Measurements from ENCODE around the gene SORCS1.

SORCS1 gene

DNA sequence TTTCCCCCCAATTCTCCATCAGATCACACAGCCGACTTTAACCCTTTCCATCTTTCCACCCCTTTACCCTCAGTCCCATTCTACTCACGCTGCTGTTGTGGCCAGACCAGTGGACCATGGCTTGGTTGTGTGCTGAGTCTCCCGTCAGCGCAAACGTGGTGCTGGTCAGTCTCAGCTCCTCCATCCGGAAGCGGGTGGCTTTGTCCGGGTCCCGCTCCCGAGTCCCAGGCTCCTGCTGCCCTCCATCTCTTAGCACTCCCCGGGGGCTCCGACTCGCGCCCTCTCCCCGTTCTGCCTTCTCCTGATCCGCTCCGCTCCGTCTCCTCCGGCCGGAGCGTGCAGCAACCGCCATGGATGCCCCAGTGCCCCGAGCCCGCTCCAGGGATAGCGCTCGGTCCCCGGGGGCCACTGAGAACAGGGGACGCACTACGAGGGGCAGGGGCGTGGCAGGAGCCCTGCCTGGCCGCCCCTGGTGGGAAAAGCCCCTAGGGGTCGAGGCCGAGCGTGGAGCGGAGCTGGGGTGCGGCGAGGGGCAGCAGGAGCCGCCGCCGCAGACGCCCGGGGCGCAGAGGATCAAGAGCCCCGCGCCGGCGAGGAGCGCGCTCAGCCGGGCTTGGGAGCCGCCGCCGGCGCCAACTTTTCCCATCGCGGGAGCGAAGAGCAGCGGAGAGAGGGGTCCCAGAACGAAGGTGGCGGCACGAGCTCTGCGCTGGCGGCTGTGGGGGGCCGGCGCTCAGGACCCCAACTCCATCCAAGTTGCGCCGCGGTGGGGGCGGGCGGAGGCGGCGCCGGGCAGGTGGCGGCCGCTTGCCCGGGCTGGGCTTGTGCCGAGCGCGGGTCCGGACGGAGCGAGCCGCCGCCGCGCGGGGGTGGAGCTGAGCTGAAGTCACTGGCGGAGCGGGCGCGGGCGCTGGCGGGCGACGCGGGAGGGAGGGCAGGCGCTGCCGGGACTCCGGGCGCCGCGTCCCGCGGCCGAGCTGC, at the start of gene SORCS1:
Gene SORCS1 (minus strand): TSS at position 826 of the 981 bp plus-strand sequence.
- no peak for DNase-seq

DNA sequence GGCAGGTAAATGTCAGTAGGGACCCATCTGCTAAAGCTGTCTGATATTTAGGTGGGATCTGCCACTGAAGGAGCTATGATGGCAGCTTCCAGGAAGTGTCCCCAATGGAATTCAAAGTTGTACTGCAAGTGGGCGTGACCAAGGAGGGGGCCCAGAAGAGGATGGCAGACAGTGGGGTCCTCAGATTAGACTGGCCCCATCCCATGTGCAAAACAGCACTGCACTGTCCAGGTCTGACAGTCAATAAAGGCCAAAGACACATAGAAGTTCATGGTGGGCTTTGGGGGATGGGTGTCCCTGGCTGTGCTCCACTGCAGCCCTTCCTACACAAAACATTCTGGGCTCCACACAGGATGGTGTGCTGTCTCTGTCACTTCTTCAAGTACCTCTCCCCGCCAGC, 49.8 kb upstream of the SORCS1 start:
- DNase-seq: no peak

DNA sequence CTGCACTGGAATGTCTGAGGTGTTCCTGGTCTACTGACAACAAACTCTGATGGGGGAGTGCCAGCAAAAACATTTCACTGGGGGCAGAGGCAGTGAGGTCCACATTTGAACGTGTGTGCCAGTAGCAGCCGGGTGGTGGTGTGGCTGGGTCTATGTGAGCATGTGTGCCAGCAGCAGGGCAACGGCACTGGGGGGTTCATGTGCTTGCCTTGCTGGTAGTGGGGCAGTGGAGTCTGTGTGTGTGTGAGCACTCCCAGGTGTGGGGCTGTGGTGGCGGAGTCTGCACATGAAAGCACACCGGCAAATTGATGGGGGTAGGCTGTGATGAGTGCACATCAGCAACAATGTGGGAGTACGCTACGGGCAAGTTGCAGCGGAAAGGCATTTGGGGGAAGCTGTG, 49.4 kb upstream of the SORCS1 start:
- no peak for DNase-seq

DNA sequence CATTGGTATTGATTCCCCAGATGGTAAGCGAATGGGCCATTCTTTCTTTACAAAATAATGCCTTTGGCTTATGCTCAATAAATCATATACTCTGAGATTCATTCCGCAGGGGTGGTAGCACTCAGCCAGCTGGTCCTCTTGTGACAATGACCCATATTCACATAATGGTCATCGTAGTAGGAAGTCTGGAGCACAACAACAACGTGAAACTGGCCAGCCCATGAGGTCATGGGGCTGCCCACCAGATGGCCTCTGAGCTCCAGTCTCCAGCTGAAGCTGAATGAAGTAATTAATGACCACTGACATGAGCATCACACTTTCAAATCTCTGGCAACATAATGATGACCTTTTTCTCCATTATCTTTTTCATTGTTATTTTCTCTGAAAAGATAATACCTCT, 42.3 kb upstream of the SORCS1 start:
- no peak for DNase-seq

DNA sequence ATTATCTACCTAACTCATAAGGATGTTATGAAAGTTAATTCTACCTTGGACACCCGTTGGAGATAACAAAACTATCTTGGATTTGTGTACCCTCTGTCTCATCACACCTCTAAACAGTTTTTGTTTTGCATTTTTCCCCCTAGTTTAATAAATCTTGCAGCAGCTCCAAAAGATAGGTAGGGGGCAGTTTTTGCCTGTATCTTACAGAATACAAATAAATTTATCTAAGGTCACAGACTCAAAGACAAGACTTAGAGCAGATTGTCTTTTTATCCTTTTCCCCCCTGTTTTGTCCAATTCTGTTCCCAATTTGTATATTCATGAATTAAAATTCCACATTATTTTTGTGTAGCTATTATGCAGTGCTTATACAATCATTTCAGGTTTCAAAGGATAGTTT, 5.0 kb upstream of the SORCS1 start:
- DNase-seq: no peak

DNA sequence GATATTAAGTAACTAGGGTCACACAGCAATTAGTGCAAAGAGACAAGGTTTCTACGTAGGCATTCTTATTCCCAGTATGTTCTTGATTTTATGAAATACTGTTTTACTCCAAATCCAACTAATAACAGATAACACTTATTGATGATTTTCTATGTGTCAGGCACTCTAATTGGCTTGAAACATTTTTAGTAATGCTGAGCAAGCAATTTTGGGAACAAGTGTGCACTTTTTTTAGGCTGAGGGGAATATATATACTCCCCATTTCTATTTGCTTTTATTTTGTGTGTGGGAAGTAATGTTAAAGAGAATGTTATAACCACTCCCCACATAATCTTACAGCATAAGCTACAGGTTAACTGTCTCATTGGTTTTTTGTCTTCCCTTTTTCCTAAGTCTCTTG, 4.2 kb upstream of the SORCS1 start:
- no peak for DNase-seq

DNA sequence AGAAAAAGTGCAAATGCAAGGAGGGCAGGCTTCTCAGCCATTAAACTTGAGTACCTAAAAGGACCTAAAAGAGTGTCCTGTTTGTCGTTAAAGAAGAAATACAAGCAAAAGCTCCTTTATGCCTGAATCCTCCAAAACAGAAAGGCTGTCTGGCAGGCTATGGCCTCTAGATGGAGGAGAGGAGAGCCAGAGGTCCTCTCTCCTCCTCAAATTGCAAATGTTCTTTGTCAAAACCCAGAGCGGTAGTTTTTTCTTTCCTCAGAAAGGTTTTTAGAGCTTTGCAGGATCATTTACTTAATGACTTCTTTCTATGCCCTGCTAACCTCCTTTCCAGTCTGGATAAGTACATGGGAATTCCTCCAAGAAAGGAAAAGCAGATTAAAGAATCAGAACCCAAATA, 1.9 kb upstream of the SORCS1 start:
- no peak for DNase-seq

DNA sequence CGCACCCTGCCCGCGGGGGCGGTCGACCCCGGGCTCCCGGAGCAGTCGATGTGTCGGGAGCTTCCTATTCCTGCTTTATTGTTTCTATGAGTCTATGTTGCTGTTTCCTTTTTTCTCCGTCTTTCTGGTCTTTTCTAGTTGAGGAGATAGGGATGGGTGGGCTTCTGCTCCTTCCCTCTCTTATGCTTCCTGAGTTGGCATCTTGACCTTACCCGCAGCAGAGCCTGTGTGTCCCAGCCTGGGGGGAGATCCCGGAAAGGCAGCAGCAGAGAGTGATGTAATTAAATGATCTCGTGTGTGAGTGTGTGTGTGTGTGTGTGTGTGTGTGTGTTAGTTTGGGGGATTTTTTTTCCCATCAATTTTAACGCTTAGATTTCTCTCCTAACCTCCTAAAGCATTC, 486 bp upstream of the SORCS1 start:
- no peak for DNase-seq

DNA sequence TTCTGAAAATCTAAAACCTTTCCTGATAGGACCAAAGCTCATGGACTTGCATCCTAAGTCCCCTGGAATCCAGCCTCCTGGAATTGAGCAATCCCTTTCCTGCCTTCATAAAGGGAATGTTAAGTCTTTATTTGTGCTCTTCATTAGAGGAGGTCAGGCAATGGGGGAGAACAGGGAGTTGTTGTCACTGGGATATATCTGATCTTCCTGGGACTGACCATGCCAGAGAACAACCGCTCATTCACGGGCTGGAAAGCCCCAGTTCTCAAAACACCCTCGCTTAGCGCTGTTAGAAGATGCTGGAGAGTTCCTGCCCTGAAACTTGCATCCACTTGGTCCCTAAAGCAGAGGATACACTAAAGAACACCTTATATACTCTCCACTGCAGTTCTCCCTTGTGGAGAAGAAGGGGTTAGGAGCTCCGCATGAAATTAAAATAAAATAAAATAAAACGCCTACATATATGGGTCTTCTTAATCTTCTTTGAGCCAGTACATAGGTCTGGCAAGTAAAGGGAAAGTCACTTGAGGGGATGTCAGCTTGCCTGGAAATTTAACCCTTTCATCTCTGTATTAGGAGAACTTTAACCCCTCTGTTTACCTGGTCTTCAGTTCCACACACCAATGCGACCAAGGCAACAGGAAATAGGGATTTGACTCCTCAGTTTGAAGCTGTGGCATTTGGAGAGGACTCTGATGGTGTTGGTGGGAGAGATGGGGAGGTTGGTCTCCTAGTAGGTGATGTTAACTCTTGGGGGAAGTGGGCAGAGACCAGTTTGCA, 1.2 kb downstream of the SORCS1 start:
- no peak for DNase-seq

DNA sequence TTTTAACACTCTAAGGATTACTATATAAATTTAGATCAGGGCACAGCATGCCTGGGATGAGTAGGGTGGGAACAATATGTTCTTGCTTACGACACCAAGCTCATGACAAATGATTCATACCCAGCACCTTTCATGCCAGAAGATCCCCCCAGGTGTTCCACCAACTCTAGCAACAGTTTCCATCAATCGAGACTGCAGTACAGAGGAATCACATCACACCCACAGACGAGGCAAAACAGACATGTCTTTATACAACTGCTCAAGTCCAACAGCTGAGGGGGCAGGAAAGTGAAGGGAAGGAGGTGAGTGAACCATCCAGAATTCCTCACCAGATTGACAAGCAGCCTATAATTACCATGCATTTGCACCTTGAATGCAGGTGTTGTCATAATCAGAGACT, 3.6 kb downstream of the SORCS1 start:
- DNase-seq: no peak

DNA sequence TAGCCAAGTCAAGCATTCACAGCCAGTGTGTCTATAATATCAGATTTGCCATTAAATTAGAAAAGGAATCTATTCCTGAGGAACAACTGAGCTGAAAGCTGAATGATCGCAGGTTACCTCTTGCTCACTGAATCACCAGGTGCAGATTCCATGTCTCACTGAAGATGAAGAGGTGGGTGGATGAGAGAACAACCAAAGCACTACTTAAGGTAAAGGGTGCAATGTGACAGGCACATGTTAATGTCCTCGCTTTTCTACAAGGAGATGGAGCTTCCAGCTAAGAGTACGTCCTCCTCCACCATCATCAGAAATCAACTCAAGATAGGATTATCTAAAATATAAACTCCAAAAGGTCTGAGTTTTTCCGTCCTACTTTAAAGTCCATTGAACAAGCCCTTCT, 4.6 kb downstream of the SORCS1 start:
- no peak for DNase-seq

DNA sequence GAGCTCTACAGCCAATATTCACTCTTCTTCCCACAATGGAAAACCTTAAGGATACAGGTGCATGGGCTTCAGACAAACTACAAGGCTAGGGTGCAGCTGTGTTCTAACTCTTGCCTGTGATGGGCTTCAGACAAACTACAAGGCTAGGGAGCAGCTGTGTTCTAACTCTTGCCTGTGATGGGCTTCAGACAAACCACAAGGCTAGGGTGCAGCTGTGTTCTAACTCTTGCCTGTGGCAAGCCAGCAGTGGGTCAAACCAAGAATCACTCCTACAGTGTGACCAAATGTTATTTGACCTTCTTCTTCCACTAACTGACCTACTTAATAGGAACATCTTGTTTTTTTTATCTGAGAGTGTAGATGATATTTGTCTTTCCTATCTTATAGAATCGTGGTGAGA, 7.4 kb downstream of the SORCS1 start:
- DNase-seq: no peak

DNA sequence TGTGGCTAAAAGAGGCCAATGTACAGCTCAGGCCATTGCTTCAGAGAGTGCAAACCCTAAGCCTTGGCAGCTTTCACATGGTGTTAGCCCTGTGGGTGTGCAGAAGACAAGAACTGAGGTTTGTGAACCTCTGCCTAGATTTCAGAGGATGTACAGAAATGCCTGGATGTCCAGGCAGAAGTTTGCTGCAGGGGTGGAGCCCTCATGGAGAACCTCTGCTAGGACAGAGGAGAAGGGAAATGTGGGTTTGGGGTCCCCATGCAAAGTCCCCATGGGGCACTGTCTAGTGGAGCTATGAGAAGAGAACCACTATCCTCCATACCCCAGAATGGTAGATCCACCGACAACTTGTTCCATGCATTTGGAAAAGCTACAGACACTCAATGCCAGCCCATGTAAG, 12.4 kb downstream of the SORCS1 start:
- no peak for DNase-seq

DNA sequence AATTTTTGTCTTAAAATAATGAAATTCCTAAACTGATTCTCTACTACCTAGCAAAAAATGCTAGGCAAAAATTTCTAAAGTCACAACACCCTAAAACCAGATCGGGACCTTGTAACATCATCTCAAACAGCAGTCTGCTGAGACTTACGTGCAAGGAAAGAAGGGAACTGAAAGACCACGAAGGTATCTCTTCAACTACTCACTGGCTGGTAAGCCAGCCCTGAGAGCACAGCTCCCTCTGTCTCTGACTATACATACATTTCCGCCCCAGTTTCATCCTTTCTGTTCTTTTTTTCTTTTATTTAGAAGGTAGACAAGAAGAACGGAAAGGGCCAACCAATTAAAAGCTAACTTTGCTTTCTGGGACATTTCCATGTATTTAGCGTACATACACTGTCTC, 15.6 kb downstream of the SORCS1 start:
- DNase-seq: no peak

DNA sequence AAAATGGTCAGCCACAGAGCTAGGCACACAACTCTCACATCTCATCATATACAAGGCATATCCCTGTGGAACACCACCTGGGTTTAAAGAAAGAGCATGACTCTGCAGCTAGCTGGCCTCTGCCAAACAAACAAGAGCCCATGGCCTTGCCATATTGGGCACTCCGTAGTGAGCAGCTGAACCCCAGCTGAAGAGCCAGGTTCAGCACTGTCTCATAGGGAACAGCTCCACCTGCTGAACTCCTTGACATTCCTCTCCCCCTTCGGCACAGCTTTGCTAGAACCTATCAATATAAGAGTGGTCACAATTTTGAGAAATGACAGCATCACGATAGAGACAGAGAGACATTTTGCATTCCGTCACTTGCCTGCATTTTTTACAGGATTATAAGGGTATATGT, 20.0 kb downstream of the SORCS1 start:
- no peak for DNase-seq

DNA sequence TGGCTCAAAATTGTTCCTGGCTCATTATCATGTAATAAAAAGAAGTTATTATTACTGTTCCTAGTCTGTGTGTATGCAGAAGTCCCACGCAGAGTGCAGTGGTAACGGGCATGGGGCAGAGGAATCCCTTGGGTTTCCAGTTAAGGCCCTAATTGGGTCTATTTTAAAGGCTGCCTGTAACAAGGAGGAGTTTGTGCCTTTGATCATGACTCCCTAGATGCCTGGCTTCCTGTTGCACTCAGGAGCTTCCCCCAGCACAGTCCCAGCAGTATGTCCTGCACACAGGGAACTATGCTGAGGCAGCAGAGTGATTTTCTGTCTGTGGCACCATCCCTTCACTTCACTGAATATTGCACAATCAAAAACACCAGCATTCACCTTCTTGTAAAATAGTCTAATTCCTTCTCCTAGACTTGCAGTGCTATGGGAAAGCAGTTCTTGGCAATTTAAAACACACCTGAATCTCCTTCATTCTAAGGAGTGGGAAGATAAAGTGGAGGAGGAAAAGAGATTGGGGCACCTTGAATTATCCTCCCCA, 22.9 kb downstream of the SORCS1 start:
- no peak for DNase-seq

DNA sequence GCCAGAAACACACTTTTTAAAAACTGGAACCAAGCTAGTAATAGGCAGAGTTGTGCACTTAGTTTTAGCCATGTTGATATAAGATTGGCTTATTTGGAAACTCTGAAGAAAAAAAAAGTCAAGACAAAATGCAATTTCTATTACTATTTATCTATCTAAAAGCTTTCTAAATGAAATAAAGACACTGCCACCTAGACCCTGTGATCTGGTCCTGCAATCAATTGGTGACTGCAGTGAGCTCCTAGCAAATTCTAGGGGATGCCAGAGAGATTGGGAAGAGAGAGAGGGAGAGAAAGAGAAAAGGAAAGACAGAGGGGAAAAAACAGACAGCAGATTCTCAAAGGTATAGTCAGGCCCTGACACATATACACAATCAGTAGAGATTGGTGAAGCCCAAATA, 25.3 kb downstream of the SORCS1 start:
- no peak for DNase-seq

DNA sequence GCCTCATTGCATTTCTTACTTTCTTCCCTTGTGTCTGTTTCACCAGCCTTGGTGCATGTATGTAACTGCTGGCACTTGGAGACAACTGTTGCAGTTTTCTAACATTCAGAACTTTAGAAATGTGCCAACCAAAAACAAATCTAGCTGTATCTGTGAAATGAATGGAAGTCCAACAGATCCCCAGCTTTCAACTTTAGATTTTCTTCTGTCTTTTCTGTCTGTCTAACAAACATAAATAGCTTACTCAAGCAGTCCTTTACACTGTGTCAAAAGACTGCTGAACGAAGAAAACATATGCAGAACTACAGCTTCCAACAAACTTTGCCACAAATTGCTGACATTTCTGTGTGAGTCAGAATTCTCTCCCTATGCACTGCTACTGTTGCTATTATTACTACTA, 30.9 kb downstream of the SORCS1 start:
- no peak for DNase-seq

DNA sequence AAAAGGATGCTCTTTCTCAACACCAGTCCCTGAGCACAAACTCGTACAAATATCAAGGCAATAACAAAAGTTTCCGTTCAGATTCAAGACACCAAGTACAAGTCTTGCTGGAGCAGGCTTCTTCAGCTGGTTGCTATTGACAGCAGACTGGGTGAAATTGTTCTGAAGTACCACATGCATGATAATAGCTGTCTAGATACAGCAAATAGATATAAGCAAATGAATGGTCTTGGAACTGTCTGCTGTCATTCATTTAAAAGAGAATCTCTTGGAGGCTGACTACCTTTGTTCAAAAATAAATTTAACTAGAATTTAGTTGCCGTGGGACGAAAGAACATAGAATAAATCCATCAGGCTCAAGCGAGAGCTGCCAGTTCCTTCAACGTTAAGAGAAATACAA, 35.5 kb downstream of the SORCS1 start:
- DNase-seq: no peak

DNA sequence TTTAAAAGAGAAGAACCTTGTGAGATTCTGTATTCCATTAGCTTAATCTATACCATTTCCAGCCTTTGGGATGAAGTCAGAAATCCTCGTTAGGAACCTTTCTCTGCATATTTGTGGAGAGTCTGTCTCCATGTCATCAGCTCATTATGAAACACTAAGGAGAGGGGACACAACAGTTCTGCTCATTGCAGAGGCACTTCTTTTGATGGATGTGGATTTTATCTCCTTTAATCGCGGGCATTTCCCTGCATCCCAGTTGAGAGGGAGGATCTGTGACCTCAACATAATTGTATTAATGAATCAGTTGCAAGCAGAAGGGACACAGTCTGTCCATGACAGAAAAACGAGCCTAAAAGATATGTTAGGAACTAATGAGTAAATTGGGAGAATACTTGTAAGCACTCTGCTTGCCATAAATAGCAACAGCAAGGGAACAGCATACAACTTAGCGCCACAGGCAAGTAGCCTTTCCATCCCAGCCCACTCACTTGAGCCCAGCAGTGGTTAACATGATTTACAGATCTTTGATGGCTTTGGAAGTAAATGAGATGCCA, 37.9 kb downstream of the SORCS1 start:
- no peak for DNase-seq

DNA sequence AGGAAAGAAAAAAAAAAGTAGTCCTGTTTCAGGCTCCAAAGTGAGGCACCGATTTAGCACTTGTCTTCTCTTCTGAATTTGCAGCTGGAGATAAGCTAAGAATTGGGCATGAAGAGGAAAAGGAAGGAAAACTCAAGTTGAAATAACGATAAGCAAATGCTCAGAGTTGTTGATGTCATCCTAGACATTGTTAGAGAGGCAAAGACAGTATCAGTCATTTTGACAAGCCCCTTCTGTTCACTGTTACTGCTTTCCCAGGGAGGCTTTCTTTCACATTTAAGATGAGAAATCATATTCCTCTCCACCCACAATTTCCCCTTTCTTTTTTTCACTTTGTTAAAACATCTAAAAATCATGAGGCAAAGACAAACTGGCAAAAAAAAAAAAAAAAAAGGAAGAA, 41.8 kb downstream of the SORCS1 start:
- DNase-seq: no peak

DNA sequence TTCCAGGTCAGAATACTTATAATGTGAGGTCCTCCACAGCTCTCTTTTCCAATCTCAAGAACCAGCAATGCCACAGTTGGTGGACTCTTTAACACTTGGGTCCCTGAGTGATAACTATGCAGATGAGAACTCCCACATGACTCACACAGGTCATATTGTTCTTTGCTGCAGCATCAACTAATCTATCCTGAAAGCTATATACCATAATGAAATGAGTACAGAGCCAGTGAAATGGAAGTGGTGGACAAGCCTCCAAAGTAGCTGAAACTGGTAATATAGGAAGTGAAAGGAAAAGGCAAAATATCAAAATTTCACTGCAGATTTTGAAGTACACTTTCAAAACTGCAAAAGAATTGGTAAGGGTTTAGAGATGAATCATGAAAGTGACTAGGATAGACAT, 45.6 kb downstream of the SORCS1 start:
- no peak for DNase-seq

DNA sequence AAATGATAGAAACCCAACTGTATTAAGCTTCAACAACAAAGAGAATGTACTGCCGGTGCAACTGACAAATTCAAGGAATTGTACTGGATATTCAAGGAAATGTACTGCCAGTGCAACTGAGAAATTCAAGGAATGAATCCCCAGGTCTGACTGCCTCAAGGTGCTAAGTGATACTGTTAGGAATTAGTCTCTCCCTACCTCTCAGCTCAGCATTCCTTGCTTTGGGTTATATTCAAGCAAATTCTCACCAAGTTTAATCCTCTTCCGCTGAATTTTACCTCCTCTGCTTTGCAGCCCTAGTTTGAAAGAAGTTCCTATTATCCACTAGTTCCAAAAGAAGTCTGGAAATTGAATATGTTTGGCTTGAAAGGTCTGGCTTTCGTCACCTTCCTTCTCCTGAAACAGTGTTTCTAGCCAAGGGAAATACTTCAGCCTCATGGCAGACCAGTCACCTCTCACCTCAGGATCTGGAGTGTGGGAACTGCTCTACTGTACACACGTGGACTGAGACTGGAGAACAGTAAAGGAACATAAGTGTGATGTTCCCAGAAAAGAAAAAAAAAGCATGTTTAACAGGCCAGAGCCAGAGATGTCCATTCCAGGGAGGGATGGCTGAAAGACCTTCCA, 60.4 kb downstream of the SORCS1 start:
- no peak for DNase-seq
